GM12878 (cell line): ENCODE data around the gene PFKFB3. TPM values are rescaled to one million over a fixed set of nuclear protein-coding genes. Genes with fewer than 3 reads are reported as not detected.
A peak's percentile ranks its signal among the peaks of the same experiment; 100 is the strongest.

Experiments used
- ASH2L ChIP-seq: fragments of 300-600, 200-600 bp; sonication (generic); IDR thresholded peaks from 2 replicates; pipeline ENCODE4 v1.6.1; 2017; ENCODE audit warnings: low read depth, mild to moderate bottlenecking, borderline replicate concordance
- ATF3 ChIP-seq: IDR thresholded peaks from 2 replicates; pipeline ENCODE4 v1.6.1; 2011; ENCODE audit warnings: low read depth, mild to moderate bottlenecking, low read length, moderate library complexity, borderline replicate concordance; ENCODE audit errors: extremely low read depth
- BCL11A ChIP-seq: IDR thresholded peaks from 2 replicates; pipeline ENCODE4 v1.6.1; 2011; ENCODE audit warnings: low read depth, low read length
- CREM ChIP-seq: IDR thresholded peaks from 2 replicates; pipeline ENCODE4 v1.6.1; 2014; ENCODE audit warnings: antibody characterized with exemption, low read depth
- EED ChIP-seq: sonication (generic); IDR thresholded peaks from 2 replicates; pipeline ENCODE4 v1.6.1; 2016; ENCODE audit warnings: antibody characterized with exemption, low read depth
- ETV6 ChIP-seq, 2 experiments: fragments of 450-650 bp in 1 of 2; IDR thresholded peaks in 1 of 2; conservative IDR thresholded peaks in 1 of 2; 2 replicates each; pipeline ENCODE4 v1.6.1; 2014; ENCODE audit warnings: antibody characterized with exemption in 1 of 2, borderline replicate concordance in 1 of 2, low read depth in 1 of 2, mild to moderate bottlenecking in 1 of 2, moderate library complexity in 1 of 2
- GATAD2B ChIP-seq: fragments of 450-650 bp; conservative IDR thresholded peaks from 2 replicates; pipeline ENCODE4 v1.6.1; 2017; ENCODE audit warnings: low read depth, mild to moderate bottlenecking, moderate library complexity
- HCFC1 ChIP-seq: fragments of 150-350 bp; IDR thresholded peaks from 2 replicates; pipeline ENCODE4 v1.6.1; 2014; ENCODE audit warnings: low read length
- JUNB ChIP-seq: IDR thresholded peaks from 2 replicates; pipeline ENCODE4 v1.6.1; 2016; ENCODE audit warnings: antibody characterized with exemption, mild to moderate bottlenecking
- JUND ChIP-seq: IDR thresholded peaks from 2 replicates; pipeline ENCODE4 v1.6.1; 2012; ENCODE audit warnings: low read depth, mild to moderate bottlenecking, low read length, improper control_type of control experiment, moderate library complexity
- NFYA ChIP-seq: IDR thresholded peaks from 2 replicates; pipeline ENCODE4 v1.6.1; 2011; ENCODE audit warnings: low read depth, mild to moderate bottlenecking, low read length, improper control_type of control experiment, borderline replicate concordance
- NFYB ChIP-seq: IDR thresholded peaks from 2 replicates; pipeline ENCODE4 v1.6.1; 2011; ENCODE audit warnings: low read depth, mild to moderate bottlenecking, low read length, improper control_type of control experiment, moderate library complexity; ENCODE audit not compliant: insufficient read depth
- RELB ChIP-seq: fragments of 450-650 bp; IDR thresholded peaks from 2 replicates; pipeline ENCODE4 v1.6.1; 2017; ENCODE audit warnings: low read depth, mild to moderate bottlenecking, moderate library complexity
- RFX5 ChIP-seq: IDR thresholded peaks from 2 replicates; pipeline ENCODE4 v1.6.1; 2011; ENCODE audit warnings: low read depth, low read length, improper control_type of control experiment
- TBL1XR1 ChIP-seq: IDR thresholded peaks from 2 replicates; pipeline ENCODE4 v1.6.1; 2012; ENCODE audit warnings: low read depth, low read length, improper control_type of control experiment
- ZBTB11 ChIP-seq: fragments of 450-650 bp; formaldehyde crosslinking; IDR thresholded peaks from 2 replicates; pipeline ENCODE4 v1.5.0; 2022; ENCODE audit warnings: mild to moderate bottlenecking, missing genetic modification characterization
- ZNF384 ChIP-seq: IDR thresholded peaks from 2 replicates; pipeline ENCODE4 v1.6.1; 2012; ENCODE audit warnings: low read depth, mild to moderate bottlenecking, low read length, improper control_type of control experiment, borderline replicate concordance
- ZNF592 ChIP-seq: fragments of 450-650 bp; IDR thresholded peaks from 2 replicates; pipeline ENCODE4 v1.6.1; 2017; ENCODE audit warnings: mild to moderate bottlenecking, moderate library complexity
- ZSCAN29 ChIP-seq: fragments of 450-650 bp; IDR thresholded peaks from 2 replicates; pipeline ENCODE4 v1.6.1; 2017; ENCODE audit warnings: mild to moderate bottlenecking, moderate library complexity
- polyA plus RNA-seq, 11 experiments: library from polyadenylated mRNA; depleted of rRNA in 4 of 11; unstranded in 6 of 11; stranded (reverse) in 5 of 11; fragments of >200 nt; fragmentation: Nextera tagmentation in 4 of 11; fragmentation: Illumina TruSeq in 1 of 11; extraction: Ambion mirVana in 4 of 11; extraction: Trizol in 1 of 11; gene quantifications; 1 replicate in 1 of 11; 2 replicates in 10 of 11; pipeline versions ENCODE4 v1.2.1 to v1.2.3, GENCODE V29; 2011 to 2016; ENCODE audit warnings: inconsistent platforms in 2 of 11, missing spikeins in 2 of 11, low read depth in 1 of 11
- total RNA-seq, 4 experiments: library from RNA; depleted of rRNA in 3 of 4; stranded (reverse); fragments of >200 nt in 3 of 4; fragmentation: Illumina TruSeq in 1 of 4; extraction: Trizol in 1 of 4; gene quantifications; 2 replicates each; pipeline versions ENCODE4 v1.2.1 to v1.2.3, GENCODE V29; 2013 to 2021

PFKFB3 gene
- total and polyA plus RNA-seq, 10 of the 15 experiments (the other 5 are each of a cell fraction or from before 2014, with no cell fraction given) = 1.6 to 46.7 (median 13.7) TPM

- TF ChIP-seq RELB (peak; percentile 87), BCL11A (peak; percentile 89), NFYB (no peak), TBL1XR1 (peak; percentile 49; the same call in 1 of the 2 replicates), ASH2L (no peak), NFYA (no peak), JUND (0 out of 2 replicates have a peak, but pooled peaks have one; percentile 52), ATF3 (no peak), HCFC1 (no peak), ZSCAN29 (0 out of 2 replicates have a peak, but pooled peaks have one; percentile 9), ETV6 (conservative IDR thresholded peaks at IDR 0.05 in 1 of 2, IDR thresholded peaks at IDR 0.05 in 1 of 2; ENCODE audit: borderline replicate concordance in 1 of 2, low read depth in 1 of 2) (peak in 1 of 2 experiments; percentile 88; a peak in 2 of 4 replicates), GATAD2B (peak; percentile 34; the same call in 1 of the 2 replicates), JUNB (peak; percentile 74), ZBTB11 (CRISPR knock-in tag) (no peak), RFX5 (no peak), CREM (peak; percentile 90), ZNF384 (no peak), EED (peak; percentile 97), ZNF592 (peak; percentile 83)
Observed at GRCh38 chr10:6269953-6270867, 67.5 kb downstream of the PFKFB3 start (continued).
